Limb (tissue), 2 donors: Measurements from ENCODE around the gene NOC4L.
A peak's percentile ranks its signal among the peaks of the same experiment; 100 is the strongest.
"Not testable (repeated sequence)": the region's sequence is repeated elsewhere in the genome, so short reads cannot be mapped to it uniquely, and the experiment has no call there.

Experiments used
- DNase-seq, 2 donors: peaks; one replicate each; pipeline ENCODE4 v3.0.0-alpha.2; 2016; ENCODE audit errors: extremely low spot score in 2 of 2

NOC4L gene

DNA sequence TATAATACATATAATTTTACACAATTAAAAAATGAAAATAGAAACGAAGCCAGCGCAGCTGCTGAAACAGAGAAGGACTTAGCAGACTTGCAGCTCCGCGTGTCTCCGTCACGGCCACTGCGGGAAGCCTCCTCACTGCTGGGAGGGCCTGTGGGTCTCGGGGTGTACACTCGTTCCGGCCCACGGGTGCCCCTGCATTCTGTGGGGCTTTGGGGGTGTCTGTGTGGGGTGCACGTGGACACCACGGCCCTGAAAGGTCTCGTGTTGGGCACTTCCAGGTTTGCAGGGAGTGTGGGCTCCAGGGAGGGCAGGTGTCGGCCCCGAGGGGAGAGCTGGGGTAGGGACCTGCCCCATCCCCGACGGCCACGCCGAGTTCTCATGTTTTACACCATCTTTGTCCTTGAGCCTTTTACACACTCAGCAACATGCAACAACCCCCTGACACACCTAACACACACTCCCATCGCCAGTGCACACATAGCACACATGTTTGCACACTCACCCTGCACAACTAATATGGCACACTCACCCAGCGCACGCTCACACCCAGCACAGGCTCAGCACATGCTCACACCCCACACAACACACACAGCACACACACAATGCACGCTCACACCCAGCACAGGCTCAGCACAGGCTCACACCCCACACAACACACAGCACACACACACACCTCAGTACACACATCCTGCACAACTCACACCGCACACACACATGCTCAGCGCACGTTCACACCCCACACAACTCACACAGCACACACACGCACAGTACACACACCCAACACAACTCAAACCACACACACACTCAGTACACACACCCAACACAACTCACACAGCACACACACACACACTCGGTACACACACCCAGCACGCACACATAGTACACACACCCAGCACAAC is 36.6 kb downstream of the NOC4L start:
- no peak for DNase-seq

DNA sequence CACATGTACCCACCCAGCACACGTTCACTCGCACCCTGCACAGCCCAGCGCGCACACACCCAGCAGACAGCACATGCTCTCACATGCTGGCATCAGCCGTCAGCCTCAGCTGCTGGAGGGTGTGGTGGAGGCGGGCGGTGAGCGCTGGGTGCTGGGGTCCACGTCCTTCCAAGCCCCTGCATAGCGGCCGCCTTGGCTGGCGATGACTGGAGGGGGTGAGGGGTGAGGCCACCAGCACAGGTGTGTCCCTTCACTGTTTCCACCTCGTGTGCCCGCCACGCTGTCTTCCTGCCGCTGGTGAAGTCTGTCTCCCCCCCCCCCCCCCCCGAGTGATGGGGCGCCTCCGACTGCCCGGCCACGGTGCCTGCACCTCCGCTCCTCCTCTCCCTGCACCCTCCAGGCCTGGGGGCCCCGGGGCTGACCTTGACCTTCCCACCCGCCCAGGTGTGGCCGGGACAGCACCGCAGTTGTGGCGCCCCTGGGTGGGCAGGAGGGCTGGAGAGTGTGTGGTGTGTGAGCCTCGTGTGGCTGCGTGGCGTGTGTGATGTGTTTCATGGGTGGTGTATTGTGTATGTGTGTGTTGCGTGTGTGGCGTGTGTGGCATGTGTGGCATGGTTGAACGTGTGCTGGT is 37.4 kb downstream of the NOC4L start:
- no peak for DNase-seq

DNA sequence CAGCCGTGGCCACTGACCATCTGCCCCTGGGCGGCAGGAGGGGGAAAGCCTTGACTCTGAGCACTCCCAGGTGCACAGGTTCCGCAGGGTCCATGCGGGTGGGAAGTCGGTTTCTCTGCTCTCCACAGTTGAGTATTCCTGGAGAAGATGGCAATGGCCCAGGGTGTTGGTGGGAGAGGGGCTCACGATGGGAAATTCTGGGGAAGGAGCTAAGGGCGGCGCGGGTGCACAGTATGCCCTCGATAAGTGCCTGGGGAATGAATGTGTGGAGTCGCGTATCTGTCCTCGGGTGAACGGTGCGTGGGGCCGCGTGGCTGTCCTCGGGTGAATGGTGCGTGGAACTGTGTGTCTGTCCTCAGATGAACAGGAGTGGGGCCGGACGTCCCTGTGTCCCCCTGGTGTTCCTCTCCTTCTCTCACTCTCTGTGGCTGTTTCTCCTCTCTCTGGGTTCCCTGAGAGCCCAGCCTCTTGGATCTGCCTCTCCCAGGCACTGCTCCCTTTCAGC is 38.0 kb downstream of the NOC4L start:
- DNase-seq: no peak

GRCh38 chr12:132182711-132183365 is 38.6 kb downstream of the NOC4L start:
- DNase-seq: no peak

- DNase-seq: no peak
Observed at GRCh38 chr12:132185705-132186104, 41.4 kb downstream of the NOC4L start.

GRCh38 chr12:132186208-132186856 is 42.1 kb downstream of the NOC4L start:
- DNase-seq: no peak

DNA sequence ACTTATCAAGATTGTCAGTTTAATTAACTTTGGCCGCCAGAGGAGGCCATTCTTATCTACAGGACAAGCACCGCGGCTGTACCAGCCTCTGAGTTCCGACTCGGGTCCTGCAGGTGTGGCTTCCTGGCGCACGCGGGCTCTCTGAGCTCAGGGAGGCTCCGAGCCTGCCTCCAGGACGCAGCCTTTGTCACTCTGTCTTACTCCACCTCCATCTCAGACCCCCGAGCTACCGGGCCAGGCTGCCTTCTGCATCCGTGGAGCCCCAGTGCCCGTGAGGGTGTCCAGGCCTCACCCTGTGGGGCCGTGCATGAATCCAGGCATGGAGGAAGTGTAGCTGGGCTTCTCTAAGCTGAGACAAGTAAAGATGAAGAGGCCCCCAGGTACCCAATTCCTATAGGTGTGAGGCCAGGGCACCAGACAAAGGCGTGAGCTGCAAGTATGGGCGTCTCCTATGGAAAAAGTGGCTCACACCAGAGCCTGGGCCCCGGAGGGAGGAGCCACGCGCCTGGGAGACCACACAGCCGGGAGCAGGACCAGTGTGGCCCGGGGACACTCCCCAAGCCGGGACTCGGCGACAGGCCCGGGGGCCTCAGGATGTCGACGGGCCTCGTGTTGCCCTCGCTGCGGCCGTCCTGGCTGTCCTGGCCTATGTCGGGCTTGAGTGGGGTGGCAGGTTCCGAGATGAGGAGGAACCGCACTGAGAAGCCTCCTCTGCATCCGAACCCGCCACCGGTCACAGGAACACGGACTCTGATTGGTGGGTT is 42.8 kb downstream of the NOC4L start:
- DNase-seq: no peak

GRCh38 chr12:132187646-132188450 is 43.6 kb downstream of the NOC4L start:
- no peak for DNase-seq

DNA sequence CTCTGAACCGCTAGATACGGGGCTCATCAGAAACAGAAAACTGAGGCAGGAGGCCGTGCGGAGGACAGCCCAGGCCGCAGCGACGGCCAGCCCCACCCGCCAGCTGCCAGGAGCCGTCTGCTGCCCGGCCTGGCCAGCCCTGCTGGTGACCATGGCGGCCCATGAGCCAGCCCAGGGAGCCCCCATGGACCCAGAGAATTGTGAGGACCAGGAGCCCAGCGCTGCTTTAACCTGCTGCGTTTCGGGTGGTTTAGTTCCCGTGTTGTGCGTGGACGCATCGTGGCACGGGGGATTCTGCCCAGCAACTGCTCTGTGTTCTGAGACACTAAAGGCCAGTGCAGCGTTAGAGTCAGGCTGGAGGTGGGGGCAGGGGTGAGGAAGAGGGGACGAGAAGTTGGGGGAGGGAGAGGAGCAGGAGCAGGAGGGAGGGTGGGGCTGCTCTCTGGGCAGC is 44.2 kb downstream of the NOC4L start:
- no peak for DNase-seq

- no peak for DNase-seq
Observed at GRCh38 chr12:132188916-132189325, 44.7 kb downstream of the NOC4L start.

DNA sequence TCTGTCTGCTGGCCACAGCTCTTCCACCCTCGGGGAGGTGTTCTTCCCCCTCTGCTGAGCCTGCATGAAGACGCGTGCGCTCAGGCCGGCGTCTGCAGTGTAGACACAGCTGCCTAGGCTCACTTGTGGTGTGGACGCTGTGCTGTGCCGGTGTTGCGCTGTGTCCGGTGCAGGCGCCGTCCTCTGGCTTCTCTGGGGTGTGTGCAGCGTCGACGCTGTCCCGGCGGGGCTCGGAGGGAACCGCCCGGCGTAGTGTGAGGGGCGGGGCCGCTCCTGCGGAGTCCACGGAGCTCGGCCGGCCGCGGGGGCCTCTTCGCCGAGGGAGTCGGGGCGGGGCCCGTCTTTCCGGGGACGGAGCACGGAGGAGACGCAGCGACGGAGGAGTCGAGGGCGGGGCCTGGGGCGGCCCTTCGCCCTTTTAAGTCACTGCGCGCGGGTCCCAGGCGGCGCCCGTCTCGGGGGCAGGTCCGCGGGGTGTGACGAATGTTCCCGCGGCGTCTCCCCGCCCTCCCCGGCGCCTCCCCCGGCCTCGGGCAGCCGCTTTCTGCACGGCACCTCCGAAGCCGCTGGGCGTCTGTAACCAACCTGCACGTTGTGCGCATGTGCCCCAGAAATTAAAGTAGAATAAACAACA is 45.2 kb downstream of the NOC4L start:
- DNase-seq: peak; percentile 59 to 79

- no peak for DNase-seq
Observed at GRCh38 chr12:132190012-132190755, 45.9 kb downstream of the NOC4L start.

DNA sequence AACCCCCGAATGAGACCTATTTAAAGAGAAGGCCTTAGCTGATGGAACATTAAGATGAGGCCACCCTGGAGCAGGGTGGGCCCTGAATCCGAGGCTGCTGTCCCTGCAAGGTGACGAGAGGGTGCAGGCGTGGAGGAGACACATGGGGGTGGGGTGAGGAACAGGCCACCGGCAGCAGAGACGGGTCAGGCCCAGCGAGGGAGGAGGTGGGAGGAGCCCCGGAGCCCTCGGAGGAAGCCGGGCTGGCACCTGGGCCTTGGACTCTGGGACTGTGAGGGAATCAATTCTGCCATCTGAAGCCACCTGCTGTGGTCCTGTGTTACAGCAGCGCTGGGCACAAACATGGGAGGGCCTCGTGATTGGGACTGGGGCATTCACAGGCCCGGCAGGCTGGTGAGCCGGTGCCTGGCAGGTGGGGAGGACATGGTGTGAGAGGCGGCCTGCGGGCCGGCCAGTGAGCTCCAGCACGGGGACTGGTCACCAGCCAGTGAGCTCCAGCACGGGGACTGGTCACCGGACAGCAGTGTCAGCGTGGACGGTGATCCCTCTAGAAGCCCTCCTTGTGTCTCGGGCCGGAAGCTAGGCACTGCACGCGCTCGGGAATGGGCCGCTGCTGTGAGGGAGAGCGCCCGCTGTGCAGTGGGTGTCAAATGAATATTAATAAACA is 46.7 kb downstream of the NOC4L start:
- no peak for DNase-seq

GRCh38 chr12:132191715-132192553 is 47.7 kb downstream of the NOC4L start:
- no peak for DNase-seq

- DNase-seq: no peak
Observed at GRCh38 chr12:132194056-132194455, 49.8 kb downstream of the NOC4L start.

DNA sequence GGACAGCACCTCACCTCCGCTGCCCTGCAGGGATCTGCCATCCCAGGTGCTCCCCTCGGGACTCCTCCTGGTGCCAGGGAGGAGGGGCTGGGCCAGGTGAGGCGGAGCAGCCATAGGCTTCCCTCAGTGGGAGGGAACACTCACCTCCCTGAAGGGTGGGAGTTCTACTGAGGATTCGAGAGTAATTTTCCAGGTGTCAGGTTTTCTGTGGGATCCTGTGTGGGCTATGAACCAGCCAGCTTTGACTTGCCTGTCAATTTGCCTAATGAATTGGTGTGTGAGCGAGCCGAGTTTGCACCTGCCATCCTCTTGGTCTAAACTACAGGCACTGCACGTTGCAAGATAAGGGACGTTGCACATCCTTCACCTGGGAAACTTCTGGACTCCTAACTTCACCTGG is 50.3 kb downstream of the NOC4L start:
- no peak for DNase-seq

DNA sequence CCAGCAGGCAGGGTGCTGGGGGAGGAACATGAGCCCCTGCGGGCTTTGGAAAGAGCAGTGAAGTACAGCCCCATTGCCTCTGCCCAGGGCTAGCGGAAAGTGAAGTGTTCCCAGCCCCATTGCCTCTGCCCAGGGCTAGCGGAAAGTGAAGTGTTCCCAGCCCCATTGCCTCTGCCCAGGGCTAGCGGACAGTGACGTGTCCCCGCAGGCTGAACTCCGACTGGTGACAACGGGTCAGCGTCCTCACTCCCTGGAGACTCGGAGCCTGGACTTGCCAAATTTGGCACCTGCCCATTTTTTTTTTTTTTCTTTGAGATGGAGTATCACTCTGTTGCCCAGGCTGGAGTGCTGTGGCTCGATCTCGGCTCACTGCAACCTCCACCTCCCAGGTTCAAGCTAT is 51.0 kb downstream of the NOC4L start:
- not testable (repeated sequence) for DNase-seq
